ENCODE measurements around the gene SRRM2. TPM values are rescaled to one million over a fixed set of nuclear protein-coding genes. Genes with fewer than 3 reads are reported as not detected.

SRRM2 gene
- total RNA-seq, 4 donors from 2014 or later = 73.9 to 398 (median 255) TPM

DNA sequence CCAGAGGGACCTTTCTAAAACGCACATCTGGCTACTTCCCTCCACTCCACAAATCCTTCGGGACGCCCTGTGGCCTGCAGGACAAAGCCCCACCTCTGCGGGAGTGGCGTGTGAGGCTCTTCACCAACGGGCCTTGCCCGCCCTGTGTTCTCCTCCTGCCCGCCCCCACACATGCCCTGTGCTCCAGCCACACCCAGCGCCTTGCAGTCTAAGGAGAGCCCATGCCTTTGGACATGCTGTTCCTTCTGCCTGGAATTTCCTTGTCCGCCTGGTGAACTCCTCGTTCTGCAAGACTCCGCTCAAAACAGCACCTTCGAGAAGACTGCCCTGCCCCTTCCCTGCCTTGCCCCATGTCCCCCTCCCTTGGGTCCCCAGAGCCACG, 17.2 kb downstream of the SRRM2 start:
- Histone ChIP-seq H3K9me3 (no peaks in the 10 kb centered on the region), H3K4me1 (peaks cover 0 to 60% (median under 1%) of the 10 kb centered on the region in 3 donors), H3K4me3 (no peak overlapping the region), H3K27ac (peak overlapping the region in 2 of 4 donors; percentile 40 to 48), H3K27me3 (no peaks in the 10 kb centered on the region), H3K36me3 (peaks cover 0 to 99% of the 10 kb centered on the region in 2 donors)
- peak; percentile 44 for ATAC-seq
- no peak for TF ChIP-seq EP300 (IDR thresholded peaks at IDR 0.05)
- TF ChIP-seq POLR2A (IDR thresholded peaks at IDR 0.05) = no peak
- TF ChIP-seq CTCF (IDR thresholded peaks at IDR 0.05) = no peak
- no peak for TF ChIP-seq POLR2AphosphoS5 (IDR thresholded peaks at IDR 0.05)
- WGBS, 2 donors (ENCODE audit: low coverage in 1 of 2) = 44% methylated on average over 11 of the region's 14 CpGs; no CpG with 5 or more reads in 1 of the 2 donors

- H3K9me3 ChIP-seq = no peaks in the 10 kb centered on the region
- H3K4me3 ChIP-seq = no peak overlapping the region
- WGBS, 2 donors (ENCODE audit: low coverage in 1 of 2) = 66 to 73% methylated on average over 3 to 10 of the region's 32 CpGs
- peaks cover 0 to 66% (median 7%) of the 10 kb centered on the region in 3 donors for H3K4me1 ChIP-seq
- TF ChIP-seq CTCF (IDR thresholded peaks at IDR 0.05) (no peak), POLR2AphosphoS5 (IDR thresholded peaks at IDR 0.05) (peak; percentile 14), POLR2A (IDR thresholded peaks at IDR 0.05) (no peak)
- peak overlapping the region in 3 of 4 donors; percentile 35 to 48 (median 40) for H3K27ac ChIP-seq
- ATAC-seq = peak; percentile 5
- H3K27me3 ChIP-seq = no peaks in the 10 kb centered on the region
- H3K36me3 ChIP-seq = peaks cover 0 to 99% of the 10 kb centered on the region in 2 donors
Observed at GRCh38 chr16:2770057-2770951, 17.9 kb downstream of the SRRM2 start.

DNA sequence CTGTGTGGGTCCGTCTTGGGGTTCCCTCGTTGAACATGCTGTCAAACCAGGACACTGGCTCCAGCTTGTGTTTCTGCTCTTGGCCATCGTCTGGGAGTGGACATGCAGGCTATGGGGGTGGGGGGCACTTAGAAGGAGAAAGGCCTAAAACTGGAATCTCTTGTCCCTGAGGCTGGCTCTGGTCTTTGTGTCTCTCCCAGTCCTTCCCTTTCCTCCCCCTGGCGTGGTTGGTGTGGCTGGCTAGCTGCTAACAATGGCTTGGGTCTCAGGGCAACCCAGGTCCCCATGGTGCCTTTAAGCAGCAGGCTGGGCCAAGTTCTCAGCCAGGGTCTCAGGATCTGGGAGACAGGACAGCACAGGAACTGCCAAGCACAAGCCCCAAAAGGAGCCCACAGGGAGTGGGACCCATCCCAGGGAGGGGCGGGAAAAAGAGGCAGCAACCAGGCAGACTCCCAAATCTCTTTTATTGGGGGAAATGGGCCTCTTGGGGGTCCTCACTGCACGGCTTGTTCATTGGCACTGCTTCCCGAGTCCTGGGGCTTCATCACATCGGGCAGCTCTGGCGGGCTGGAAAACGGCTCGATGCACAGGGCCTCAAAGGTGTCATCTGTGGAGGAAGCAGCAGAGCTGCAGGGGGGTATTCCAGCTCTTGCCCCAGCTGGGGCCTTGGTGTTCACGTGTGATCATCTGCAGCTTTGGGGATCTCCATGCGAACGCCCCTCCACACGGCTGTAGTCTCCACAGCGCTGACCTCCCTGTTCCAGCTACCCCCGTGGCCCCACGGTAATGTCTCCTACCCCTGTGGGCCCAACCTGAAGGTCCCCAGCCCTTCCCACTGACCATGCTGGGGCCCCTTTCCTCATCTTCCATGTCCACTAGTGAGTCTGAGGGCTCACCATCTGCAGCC, 19.3 kb downstream of the SRRM2 start:
- no peaks in the 10 kb centered on the region for H3K9me3 ChIP-seq
- ATAC-seq = no peak
- H3K27ac ChIP-seq = peak overlapping the region in 2 of 4 donors; percentile 18 to 48
- no peak overlapping the region for H3K4me3 ChIP-seq
- WGBS, 2 donors (ENCODE audit: low coverage in 1 of 2) = 56 to 73% methylated on average over 3 to 4 of the region's 18 CpGs
- H3K27me3 ChIP-seq = no peaks in the 10 kb centered on the region
- no peak for TF ChIP-seq POLR2A (IDR thresholded peaks at IDR 0.05)
- no peak for TF ChIP-seq CTCF (IDR thresholded peaks at IDR 0.05)
- no peak for TF ChIP-seq POLR2AphosphoS5 (IDR thresholded peaks at IDR 0.05)
- no peak for TF ChIP-seq EP300 (IDR thresholded peaks at IDR 0.05)
- peaks cover 0 to 88% of the 10 kb centered on the region in 2 donors for H3K36me3 ChIP-seq
- H3K4me1 ChIP-seq = peaks cover 0 to 80% (median 17%) of the 10 kb centered on the region in 3 donors

- Histone ChIP-seq H3K27ac (peak overlapping the region in 2 of 4 donors; percentile 0 to 12), H3K36me3 (peaks cover 0 to 72% of the 10 kb centered on the region in 2 donors), H3K9me3 (no peaks in the 10 kb centered on the region), H3K4me1 (peaks cover 0 to 71% (median 21%) of the 10 kb centered on the region in 3 donors), H3K4me3 (no peak overlapping the region), H3K27me3 (no peaks in the 10 kb centered on the region)
- WGBS, 2 donors (ENCODE audit: low coverage in 1 of 2) = 64 to 73% methylated on average over 2 to 6 of the region's 12 CpGs
- no peak for ATAC-seq
- TF ChIP-seq POLR2A (IDR thresholded peaks at IDR 0.05) = no peak
- no peak for TF ChIP-seq POLR2AphosphoS5 (IDR thresholded peaks at IDR 0.05)
- TF ChIP-seq CTCF (IDR thresholded peaks at IDR 0.05) = no peak
- no peak for TF ChIP-seq EP300 (IDR thresholded peaks at IDR 0.05)
Observed at GRCh38 chr16:2773188-2773968, 20.9 kb downstream of the SRRM2 start.
